ENCODE measurements around the gene CYTL1. TPM values are rescaled to one million over a fixed set of nuclear protein-coding genes. Genes with fewer than 3 reads are reported as not detected.

The CYTL1 gene
- total RNA-seq, 1 donor from 2014 or later, result not detected

DNA sequence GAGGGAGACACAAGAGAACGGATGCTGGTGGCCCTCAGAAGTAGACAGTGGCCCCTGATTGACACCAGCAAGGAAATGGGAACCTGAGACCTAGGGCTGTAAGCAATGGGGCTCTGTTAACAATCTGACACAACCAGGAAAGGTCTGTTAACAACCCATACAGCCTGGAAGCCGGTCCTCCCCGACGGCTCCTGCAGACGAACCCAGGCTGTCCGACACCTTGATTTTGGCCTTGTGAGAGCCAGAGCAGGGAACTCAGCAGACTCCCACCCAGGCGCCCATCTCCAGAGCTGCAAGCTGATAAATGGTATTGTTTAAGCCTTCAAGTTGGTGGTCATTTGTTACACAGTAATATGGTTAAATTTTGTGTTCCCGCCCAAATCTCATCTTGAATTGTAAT is 10.2 kb upstream of the CYTL1 start:
- peaks cover 6% of the 10 kb centered on the region for H3K4me1 Mint-ChIP-seq (ENCODE audit: low read depth, unreplicated experiment)
- H3K27ac Mint-ChIP-seq (ENCODE audit: unreplicated experiment), result no peak overlapping the region

GRCh38 chr4:5028480-5028879 is 9.2 kb upstream of the CYTL1 start:
- Mint-ChIP-seq H3K4me1 (ENCODE audit: low read depth, unreplicated experiment) (peaks cover 2% of the 10 kb centered on the region), H3K27ac (ENCODE audit: unreplicated experiment) (no peak overlapping the region), H3K27me3 (ENCODE audit: unreplicated experiment) (peaks cover 2% of the 10 kb centered on the region), H3K9me3 (ENCODE audit: unreplicated experiment) (peaks cover 6% of the 10 kb centered on the region), H3K36me3 (ENCODE audit: unreplicated experiment) (peaks cover 6% of the 10 kb centered on the region), H3K4me3 (ENCODE audit: unreplicated experiment) (no peak overlapping the region)
- DNase-seq, result no peak
- TF ChIP-seq, protein P1, sequence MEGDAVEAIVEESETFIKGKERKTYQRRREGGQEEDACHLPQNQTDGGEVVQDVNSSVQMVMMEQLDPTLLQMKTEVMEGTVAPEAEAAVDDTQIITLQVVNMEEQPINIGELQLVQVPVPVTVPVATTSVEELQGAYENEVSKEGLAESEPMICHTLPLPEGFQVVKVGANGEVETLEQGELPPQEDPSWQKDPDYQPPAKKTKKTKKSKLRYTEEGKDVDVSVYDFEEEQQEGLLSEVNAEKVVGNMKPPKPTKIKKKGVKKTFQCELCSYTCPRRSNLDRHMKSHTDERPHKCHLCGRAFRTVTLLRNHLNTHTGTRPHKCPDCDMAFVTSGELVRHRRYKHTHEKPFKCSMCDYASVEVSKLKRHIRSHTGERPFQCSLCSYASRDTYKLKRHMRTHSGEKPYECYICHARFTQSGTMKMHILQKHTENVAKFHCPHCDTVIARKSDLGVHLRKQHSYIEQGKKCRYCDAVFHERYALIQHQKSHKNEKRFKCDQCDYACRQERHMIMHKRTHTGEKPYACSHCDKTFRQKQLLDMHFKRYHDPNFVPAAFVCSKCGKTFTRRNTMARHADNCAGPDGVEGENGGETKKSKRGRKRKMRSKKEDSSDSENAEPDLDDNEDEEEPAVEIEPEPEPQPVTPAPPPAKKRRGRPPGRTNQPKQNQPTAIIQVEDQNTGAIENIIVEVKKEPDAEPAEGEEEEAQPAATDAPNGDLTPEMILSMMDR (IDR thresholded peaks at IDR 0.05; ENCODE audit: partially characterized antibody, unreplicated experiment), result no peak

More for the DNA sequence above, 10.2 kb upstream of the CYTL1 start:
- Mint-ChIP-seq H3K4me3 (ENCODE audit: unreplicated experiment) (no peak overlapping the region), H3K9me3 (ENCODE audit: unreplicated experiment) (peaks cover 2% of the 10 kb centered on the region), H3K36me3 (ENCODE audit: unreplicated experiment) (no peaks in the 10 kb centered on the region), H3K27me3 (ENCODE audit: unreplicated experiment) (peaks cover 3% of the 10 kb centered on the region)
- TF ChIP-seq, protein P1 (IDR thresholded peaks at IDR 0.05; ENCODE audit: partially characterized antibody, unreplicated experiment), result no peak
- no peak for DNase-seq

GRCh38 chr4:5027346-5027745 is 8.1 kb upstream of the CYTL1 start:
- DNase-seq, result no peak
- Mint-ChIP-seq H3K4me3 (ENCODE audit: unreplicated experiment) (no peak overlapping the region), H3K27ac (ENCODE audit: unreplicated experiment) (no peak overlapping the region), H3K27me3 (ENCODE audit: unreplicated experiment) (no peaks in the 10 kb centered on the region), H3K36me3 (ENCODE audit: unreplicated experiment) (peaks cover 13% of the 10 kb centered on the region), H3K9me3 (ENCODE audit: unreplicated experiment) (peaks cover 9% of the 10 kb centered on the region), H3K4me1 (ENCODE audit: low read depth, unreplicated experiment) (no peaks in the 10 kb centered on the region)
- TF ChIP-seq, protein P1 (IDR thresholded peaks at IDR 0.05; ENCODE audit: partially characterized antibody, unreplicated experiment), result no peak

DNA sequence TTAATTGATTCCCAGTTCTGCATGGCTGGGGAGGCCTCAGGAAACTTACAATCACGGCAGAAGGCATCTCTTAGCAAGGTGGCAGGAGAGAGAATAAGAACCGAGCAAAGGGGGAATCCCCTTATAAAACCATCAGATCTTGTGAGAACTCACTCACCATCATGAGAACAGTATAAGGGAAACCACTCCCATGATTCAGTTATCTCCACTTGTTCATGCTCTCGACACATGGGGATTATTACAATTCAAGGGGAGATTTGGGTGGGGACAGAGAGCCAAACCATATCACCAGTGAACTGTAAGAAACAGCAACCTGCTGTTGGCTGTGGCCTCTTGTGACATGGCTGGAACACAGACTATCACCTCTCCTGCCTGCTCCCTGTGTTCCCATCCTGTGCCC is 7.1 kb upstream of the CYTL1 start:
- DNase-seq, result no peak
- Mint-ChIP-seq H3K4me1 (ENCODE audit: low read depth, unreplicated experiment) (no peaks in the 10 kb centered on the region), H3K27ac (ENCODE audit: unreplicated experiment) (no peak overlapping the region), H3K36me3 (ENCODE audit: unreplicated experiment) (peaks cover 13% of the 10 kb centered on the region), H3K4me3 (ENCODE audit: unreplicated experiment) (no peak overlapping the region), H3K27me3 (ENCODE audit: unreplicated experiment) (peaks cover 2% of the 10 kb centered on the region), H3K9me3 (ENCODE audit: unreplicated experiment) (peaks cover 9% of the 10 kb centered on the region)
- TF ChIP-seq, protein P1 (IDR thresholded peaks at IDR 0.05; ENCODE audit: partially characterized antibody, unreplicated experiment), result no peak

- Mint-ChIP-seq H3K27me3 (ENCODE audit: unreplicated experiment) (peaks cover 2% of the 10 kb centered on the region), H3K36me3 (ENCODE audit: unreplicated experiment) (peaks cover 13% of the 10 kb centered on the region), H3K4me1 (ENCODE audit: low read depth, unreplicated experiment) (no peaks in the 10 kb centered on the region), H3K9me3 (ENCODE audit: unreplicated experiment) (peaks cover 6% of the 10 kb centered on the region), H3K4me3 (ENCODE audit: unreplicated experiment) (no peak overlapping the region), H3K27ac (ENCODE audit: unreplicated experiment) (no peak overlapping the region)
- no peak for DNase-seq
- TF ChIP-seq, protein P1 (IDR thresholded peaks at IDR 0.05; ENCODE audit: partially characterized antibody, unreplicated experiment), result no peak
These were observed 5.4 kb upstream of the CYTL1 start for GRCh38 chr4:5024673-5025072.
